GM12873 (cell line): ENCODE results near the gene MUC20.

Experiments
- CTCF ChIP-seq: IDR thresholded peaks from 2 replicates; pipeline ENCODE4 v1.5.1; 2012; ENCODE audit warnings: low read depth, mild to moderate bottlenecking, moderate library complexity, low read length, control low read depth; ENCODE audit not compliant: insufficient read depth; ENCODE audit errors: missing control alignments

MUC20 gene

GRCh38 chr3:195711813-195712534, 8.8 kb upstream of the MUC20 start:
- TF ChIP-seq CTCF = no peak

- TF ChIP-seq CTCF = no peak
These were observed 6.3 kb upstream of the MUC20 start for GRCh38 chr3:195714380-195715011.

GRCh38 chr3:195715134-195715533, 5.6 kb upstream of the MUC20 start:
- no peak for TF ChIP-seq CTCF

GRCh38 chr3:195715583-195716266, 5.1 kb upstream of the MUC20 start:
- no peak for TF ChIP-seq CTCF

GRCh38 chr3:195717416-195717815, 3.4 kb upstream of the MUC20 start:
- TF ChIP-seq CTCF = no peak

GRCh38 chr3:195717852-195718476, 2.8 kb upstream of the MUC20 start:
- TF ChIP-seq CTCF = no peak

GRCh38 chr3:195718477-195718984, 2.2 kb upstream of the MUC20 start:
- TF ChIP-seq CTCF = no peak
